HG02870 (cell line): ENCODE measurements around the gene NELFCD.
"Not testable (repeated sequence)": the region's sequence is repeated elsewhere in the genome, so short reads cannot be mapped to it uniquely, and the experiment has no call there.

Experiments
- ATAC-seq: cut with Tn5 transposase; IDR thresholded peaks from one replicate; pipeline ENCODE4 v1.9.1; 2021; ENCODE audit warnings: mild to moderate bottlenecking, moderate library complexity; ENCODE audit not compliant: unreplicated experiment

The NELFCD gene

DNA sequence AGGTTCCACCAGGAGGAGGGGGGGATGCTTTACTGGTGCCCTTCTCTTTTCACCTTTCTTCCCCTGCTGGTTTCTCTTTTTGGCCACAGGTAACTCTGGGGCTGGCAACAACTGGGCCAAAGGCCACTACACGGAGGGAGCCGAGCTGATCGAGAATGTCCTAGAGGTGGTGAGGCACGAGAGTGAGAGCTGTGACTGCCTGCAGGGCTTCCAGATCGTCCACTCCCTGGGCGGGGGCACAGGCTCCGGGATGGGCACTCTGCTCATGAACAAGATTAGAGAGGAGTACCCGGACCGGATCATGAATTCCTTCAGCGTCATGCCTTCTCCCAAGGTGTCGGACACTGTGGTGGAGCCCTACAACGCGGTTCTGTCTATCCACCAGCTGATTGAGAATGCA lies 42.6 kb downstream of the NELFCD start:
- ATAC-seq = no peak

DNA sequence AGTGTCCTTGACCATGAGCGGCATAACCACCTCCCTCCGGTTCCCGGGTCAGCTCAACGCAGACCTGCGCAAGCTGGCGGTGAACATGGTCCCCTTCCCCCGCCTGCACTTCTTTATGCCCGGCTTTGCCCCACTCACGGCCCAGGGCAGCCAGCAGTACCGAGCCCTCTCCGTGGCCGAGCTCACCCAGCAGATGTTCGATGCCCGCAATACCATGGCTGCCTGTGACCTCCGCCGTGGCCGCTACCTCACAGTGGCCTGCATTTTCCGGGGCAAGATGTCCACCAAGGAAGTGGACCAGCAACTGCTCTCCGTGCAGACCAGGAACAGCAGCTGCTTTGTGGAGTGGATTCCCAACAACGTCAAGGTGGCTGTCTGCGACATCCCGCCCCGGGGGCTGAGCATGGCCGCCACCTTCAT lies 43.1 kb downstream of the NELFCD start:
- ATAC-seq = no peak

DNA sequence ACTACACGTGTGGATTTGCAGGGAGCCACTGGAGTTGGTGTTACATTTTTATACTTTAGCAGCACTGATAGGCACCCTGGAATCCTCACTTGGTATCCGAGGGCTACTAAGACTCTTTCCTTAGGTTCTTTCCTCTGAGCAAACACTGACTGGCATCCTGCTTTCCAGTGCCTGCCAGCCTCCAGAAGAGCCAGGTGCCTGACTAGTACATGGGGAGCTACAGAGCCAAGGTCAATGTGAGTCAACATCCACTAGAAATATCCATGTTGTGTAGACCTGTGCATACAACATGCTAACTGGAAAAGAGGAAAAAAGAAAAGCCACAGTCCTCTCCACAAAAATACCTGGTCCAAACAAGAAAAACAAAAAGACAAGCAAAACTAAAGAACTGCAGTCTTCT lies 44.0 kb downstream of the NELFCD start:
- ATAC-seq = no peak

DNA sequence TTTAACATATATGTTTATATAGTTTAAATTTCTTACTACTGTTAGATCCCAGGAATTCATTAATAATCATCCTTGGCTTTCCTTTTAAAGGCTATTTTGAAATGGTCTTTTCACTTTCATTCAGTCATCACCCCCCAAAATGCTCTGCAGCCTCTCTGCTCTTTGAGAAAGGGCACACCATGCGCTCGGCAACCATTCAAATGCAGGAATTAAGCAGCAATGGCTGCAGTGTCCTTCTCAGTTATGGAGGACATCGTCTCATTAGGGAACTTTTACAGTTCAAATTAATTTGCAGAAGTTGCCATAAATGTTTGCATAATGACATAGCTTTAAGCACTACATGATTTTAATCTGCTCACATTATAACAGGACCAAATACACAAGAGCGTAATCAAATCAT lies 44.5 kb downstream of the NELFCD start:
- ATAC-seq = no peak

DNA sequence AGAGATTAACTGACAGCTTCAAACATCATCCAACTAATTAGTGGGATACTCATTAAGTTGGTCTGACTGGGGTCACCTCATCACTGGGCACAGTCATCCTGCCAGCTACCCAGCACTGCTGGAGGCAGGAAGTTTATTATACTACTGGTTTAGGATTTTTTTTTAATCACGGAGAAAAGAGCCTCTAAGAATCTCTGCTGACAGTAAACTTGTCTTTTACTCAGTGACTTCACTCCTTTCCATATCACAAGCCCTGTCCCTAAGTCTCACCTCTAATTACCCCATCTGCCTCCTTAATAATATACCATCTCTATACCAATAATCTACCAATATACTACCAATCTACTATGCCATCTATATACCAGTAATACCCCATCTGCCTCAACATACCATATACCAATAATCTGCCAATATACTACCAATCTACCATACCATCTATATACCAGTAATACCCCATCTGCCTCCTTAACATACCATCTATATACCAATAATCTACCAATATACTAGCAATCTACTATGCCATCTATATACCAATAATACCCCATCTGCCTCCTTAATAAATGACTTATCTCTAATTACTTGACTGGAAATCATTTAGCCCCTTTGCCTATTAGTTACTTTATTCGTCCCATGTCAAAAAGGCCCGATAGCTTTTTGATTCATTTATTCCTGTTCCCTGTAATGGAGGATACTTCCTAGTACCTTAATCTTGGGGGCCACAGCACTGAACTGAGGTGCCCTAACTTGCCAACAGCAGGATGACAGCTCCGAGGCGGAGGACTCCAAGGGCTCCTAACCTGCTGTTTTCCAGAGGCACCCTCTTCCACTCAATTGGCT lies 46.1 kb downstream of the NELFCD start:
- no peak for ATAC-seq

DNA sequence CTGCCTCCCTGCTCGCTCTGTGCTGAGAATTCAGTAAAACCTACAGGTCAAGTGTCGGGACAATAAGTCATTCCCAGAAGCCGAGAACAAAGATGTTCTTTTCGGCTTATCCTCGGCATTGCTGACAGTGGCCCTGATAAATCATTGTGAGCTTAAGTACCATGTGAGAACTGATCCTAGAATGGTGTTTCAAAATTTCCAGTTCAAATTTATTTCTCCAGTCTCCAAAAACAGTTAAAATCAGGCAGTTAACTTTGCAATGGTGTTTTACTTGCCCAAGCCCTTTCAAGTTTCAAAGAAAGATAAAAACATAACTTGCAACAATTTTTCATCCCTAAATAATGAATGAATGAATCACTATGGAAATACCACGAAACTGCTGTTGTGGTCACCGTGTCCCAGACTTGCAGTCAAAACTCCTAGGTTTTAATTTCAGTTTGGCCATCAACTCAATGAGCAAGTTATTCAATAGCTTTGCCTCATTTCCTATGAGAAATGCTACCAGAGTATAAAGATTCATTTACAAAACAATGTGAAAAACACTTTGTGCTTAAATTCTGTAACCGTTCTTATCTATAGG lies 46.8 kb downstream of the NELFCD start:
- no peak for ATAC-seq

DNA sequence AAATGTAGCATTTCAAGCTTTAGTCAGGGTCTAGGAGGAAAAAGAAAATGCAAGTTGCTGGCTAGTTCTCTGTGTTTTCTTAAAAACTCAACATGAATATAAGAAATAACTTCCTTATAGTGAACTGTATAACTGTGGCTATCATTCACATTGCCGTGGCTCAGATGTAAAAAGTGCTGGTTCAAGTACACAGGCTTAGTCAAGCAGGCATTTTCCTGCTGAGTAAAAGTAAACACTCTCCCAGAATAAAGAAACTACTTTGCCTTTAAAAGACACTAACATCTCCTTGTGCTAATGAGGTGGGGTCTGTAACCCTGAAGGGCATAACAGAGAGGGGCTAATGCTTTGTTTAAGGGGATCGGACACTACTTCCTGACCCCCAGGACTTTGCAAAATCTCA lies 47.8 kb downstream of the NELFCD start:
- no peak for ATAC-seq

DNA sequence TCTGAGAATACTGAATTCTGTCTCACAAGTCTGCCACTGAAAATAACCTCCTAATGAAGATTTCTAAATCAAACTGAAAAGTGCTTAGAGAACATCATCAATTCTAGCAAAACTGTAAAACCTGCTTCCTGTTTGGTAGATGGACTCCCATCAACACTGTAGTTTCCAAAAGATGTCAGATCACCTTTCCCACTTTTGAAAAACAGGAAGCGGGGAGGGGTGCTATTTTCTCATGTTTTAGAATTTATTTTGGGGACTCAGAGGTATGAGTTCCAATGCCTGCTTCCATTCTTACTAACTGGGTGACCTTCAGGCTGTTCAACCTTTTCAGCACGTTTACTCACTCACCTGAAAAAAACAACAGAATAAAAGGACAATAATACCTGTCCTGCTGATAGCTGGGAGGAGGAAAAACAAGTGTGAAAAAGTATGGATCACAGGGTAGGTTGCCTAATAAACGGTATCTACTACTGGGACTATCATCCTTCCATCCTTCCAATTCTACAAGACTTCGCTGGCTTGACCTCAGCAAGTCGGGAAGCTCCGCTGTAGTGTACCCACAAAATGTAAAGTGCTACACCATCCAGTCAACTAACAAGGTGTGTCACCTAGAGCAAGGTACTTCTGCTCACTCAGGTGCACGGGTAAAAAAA lies 50.0 kb downstream of the NELFCD start:
- no peak for ATAC-seq

DNA sequence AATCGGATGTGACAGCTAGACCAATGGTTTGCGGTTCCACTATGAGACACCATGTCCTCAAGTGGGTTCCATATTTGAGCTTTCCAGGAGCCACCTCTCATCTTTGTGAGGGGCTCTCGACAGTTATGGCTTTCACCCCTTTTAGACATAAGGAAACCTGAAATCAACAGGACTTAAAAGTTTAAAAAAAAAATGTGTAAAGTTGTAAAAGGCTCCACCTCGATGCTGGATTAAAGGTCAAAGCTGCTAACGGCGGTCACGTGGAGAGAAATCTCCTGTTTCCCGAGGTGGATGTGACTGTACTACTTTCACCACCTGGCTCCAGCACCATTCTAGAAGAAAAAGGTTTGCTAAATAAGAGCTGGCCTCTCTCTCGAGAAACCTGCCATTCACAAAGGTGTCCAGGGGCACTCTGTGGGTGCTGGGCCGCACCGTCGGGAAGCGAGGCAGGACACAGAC lies 50.5 kb downstream of the NELFCD start:
- ATAC-seq = no peak

DNA sequence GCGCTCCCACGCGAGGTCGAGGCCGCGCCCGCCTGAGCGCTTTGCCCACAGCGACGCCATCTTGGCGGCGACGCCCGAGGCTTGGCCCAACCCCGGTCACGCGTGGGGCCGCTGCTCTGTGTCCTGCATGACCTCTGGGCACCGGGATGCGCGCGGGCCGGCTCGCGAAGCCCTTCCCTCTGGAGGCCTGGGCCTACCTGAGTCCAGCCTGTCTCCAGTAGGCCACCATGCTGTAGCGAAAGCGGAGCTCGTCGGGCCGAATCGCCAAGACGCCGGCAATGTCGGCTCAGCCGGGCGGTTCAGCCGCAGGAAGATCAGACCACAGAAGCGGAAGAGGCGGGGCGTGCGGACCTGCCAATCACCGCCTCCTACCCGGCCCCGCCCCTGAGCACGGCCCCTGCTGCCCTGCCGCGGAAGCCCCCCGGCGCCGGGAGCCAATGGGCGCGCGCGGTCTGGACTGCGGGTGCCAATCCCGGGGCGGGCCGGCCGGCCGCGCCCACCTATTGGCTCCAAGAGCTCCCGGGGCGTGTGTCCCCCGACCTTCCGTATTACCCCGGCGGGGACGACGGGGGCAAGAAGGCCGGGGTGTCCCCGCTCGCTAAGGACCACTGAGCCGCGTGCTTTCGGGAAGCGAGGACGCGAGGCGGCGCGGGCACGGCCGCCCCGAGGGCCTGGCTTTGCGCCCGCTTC lies 51.1 kb downstream of the NELFCD start, which contains the start of gene ATP5F1E:
TSS of gene ATP5F1E (minus strand) at position 313 of the 690 bp plus-strand sequence. CDS start at position 229, 84 bp downstream.
- ATAC-seq = peak; percentile 89

DNA sequence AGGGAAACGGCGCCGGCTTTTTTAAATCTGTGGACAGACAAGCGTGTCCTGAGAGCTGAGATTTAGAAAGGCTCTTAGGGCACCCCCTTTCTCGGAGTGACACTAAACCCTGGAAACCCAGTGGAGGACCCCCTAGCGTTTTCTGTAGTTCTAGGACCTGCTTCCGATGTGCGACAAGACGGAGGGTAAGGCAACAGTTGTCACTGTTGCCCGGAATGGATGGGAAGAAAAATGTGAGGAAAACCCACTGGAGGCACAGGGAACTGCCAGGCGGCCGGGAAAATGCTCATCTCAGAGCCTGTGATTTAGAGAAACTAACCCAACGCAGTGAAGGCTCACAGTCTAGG lies 51.6 kb downstream of the NELFCD start:
- ATAC-seq = peak; percentile 26

DNA sequence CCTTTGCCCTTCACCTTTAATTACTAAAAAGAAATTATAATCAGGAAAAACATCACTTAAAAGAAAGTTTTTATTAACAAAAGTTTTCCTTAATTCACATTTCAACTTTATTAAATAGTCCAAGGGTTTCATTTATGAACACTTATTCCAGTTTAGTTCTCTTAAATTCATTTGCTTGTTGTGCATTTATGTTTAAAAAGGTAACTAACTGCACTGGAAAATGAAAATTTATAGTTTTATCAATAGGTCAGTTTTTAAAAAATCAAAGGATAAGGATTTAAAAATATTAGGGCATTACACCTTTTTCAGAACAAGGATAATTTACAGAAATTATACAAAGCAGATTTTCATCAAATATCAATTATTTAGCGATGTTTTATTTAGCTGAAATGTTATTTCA lies 52.0 kb downstream of the NELFCD start:
- ATAC-seq = no peak

DNA sequence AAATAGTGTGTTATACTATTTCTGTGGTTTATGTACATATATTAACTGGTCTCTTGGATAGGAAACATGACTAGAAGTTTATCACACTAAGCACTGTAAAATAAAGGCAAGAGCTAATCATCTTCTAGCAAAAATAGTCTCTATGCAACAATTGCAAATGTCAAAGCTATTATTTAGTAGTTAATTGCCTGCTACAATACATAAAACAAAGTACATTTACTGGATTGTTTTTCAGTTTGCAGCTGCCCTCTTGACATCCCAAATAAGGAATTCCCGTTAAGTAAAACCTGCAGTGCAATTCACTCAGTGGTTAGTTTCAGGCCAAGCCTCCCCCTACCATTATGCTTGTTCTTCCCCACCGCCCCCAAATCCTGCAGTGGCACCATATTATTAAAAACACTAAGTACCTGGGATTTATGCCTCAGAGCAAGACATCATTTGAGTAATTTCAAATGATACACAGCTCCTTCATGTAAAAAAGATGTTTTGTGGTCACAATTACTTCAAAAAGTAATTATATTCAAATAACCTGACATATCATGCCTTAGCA lies 52.6 kb downstream of the NELFCD start:
- ATAC-seq = no peak

DNA sequence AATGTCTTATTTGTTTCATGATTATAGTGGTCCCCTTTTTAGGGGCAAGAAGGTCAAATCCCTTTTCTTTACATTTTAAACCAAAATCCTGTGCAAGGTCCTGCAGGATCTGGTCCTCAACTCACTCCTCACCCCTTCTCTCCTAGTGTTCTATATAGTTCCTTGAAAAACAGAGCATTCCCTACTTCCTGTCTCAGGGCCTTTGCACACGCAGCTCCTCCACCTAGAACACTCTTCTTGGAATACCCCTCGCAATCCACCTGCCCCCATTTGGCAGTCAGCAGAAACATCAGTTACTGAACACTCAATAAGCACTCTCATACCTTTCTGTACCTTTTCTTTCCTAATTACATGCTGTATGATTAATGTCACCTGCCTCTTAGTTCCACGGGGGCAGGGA lies 54.3 kb downstream of the NELFCD start:
- no peak for ATAC-seq

DNA sequence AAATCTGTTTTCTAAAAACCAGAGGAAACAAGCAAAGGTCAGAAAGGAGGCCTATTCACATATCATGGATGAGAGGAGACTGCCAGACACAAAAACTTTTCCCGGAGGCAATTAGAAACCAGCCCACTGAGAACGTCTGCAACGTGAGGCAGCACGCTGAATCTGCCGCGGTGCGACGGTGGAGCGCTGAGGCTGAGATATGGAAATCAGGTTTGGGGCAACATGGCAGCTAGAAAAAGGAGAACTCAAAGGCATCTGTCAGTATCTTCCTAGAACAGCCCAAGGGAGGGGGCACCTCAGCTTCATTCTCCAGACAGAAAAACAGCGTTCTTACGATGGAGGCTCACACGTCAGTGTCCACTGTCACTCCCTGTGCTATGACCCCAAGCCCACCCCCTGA lies 56.3 kb downstream of the NELFCD start:
- ATAC-seq = no peak

DNA sequence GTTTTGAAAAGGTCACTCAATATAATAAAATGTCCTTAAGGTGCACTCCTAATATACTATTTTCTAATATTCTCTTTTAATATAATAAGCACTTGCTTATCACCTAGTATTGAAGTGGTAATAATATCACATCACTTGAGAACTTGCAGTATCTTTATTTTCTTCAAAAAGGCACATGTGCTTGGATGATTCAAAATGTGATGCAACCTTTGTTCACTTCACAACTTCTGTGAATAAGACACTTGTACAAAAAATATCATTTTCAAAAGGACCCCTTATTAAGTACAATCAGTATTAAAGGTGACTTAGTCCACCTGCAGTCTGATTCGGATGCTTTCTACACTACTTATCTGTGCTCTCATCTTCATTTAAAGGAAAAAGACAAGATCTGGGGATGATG lies 58.2 kb downstream of the NELFCD start:
- ATAC-seq = no peak

DNA sequence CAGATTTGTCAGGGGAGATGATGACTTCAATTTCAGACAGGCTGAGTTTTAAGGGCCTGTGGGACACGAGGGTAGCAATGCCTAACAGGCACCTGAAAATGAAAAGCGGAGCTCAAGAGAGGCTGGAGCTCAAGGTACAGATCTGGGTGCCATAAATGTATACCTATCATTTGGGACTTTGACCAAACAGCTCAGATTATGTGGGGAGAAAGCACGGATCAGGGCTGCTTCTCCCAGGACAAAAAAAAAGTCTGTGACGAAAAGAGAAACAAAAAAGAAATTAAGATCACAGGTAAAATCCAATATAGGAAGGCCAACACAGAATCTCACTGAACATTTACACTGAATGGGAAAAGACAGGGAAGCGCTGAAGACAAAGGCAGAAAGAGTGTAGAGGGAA lies 59.6 kb downstream of the NELFCD start:
- no peak for ATAC-seq

DNA sequence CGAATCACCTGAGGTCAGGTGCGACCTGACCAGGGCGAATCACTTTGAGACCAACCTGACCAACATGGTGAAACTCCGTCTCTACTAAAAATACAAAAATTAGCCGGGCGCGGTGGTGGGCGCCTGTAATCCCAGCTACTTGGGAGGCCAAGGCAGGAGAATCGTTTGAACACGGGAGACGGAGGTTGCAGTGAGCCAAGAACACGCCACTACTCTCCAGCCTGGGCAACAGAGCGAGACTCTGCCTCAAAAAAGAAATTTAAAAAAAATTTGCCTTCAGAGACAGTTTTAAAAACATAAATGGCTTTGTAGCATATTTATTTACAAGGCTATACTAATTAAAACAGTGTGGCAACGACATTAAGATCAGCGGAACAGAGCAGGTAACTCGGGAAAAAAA lies 60.4 kb downstream of the NELFCD start:
- ATAC-seq = not testable (repeated sequence)

DNA sequence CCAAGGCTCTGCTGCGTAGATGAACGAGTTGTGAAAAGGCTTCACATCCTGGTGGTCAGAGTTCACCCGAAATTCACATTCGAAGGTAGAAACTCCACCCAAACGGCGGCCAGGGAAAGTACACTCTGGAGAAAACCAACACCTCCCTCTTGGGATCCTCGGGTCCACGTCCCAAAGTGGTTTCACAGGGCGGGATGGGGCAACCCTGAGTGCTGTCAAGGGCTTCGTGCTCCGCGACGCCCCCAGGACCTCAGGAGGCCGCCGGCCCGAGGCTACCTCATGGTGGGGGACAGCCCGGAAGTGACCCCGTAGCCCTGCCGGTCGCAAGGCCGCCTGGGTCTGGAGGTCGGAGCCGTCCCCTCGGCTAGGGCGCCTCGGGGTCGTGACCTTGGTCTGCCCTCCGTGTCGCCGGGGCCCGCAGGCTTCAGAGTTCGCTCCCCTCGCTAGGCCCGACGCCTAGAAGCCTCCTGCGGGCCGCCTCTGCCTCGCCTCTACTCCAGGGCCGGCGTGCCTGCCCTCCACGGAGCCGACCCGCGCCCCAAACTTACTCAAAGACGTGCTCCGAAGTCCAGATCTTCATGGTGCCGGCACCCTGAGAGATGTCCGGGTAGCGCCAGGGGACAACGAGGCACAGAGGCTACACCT lies 61.2 kb downstream of the NELFCD start, which contains the start of gene PRELID3B:
TSS of gene PRELID3B (minus strand) at position 636 of the 645 bp plus-strand sequence. CDS start at position 580, 56 bp downstream.
- ATAC-seq = peak; percentile 31
